Skeletal muscle tissue (tissue), 4 donors: Measurements from ENCODE around the gene MYLK4. TPM values are rescaled to one million over a fixed set of nuclear protein-coding genes. Genes with fewer than 3 reads are reported as not detected.

Experiments
- H3K27ac ChIP-seq: one replicate; pipeline ENCODE4 v1.7.0; 2013; ENCODE audit warnings: mild to moderate bottlenecking, low read depth, low read length, inconsistent platforms
- H3K27me3 ChIP-seq, 3 donors: one replicate each; pipeline ENCODE4 v1.7.0; 2013; ENCODE audit warnings: low read length in 3 of 3; ENCODE audit not compliant: control insufficient read depth in 3 of 3, insufficient read depth in 3 of 3
- H3K36me3 ChIP-seq, 3 donors: one replicate each; pipeline ENCODE4 v1.7.0; 2013; ENCODE audit warnings: low read length in 3 of 3; ENCODE audit not compliant: control insufficient read depth in 3 of 3, insufficient read depth in 3 of 3
- H3K4me1 ChIP-seq, 3 donors: one replicate each; pipeline ENCODE4 v1.7.0; 2013; ENCODE audit warnings: low read length in 3 of 3, mild to moderate bottlenecking in 3 of 3; ENCODE audit not compliant: control insufficient read depth in 3 of 3, insufficient read depth in 3 of 3
- H3K4me3 ChIP-seq, 3 donors: one replicate each; pipeline ENCODE4 v1.7.0; 2013; ENCODE audit warnings: low read length in 3 of 3
- H3K9ac ChIP-seq, 3 donors: one replicate each; pipeline ENCODE4 v1.7.0; 2013; ENCODE audit warnings: low read length in 3 of 3, mild to moderate bottlenecking in 3 of 3, moderate library complexity in 2 of 3, low read depth in 1 of 3
- H3K9me3 ChIP-seq, 3 donors: one replicate each; pipeline ENCODE4 v1.7.0; 2013; ENCODE audit warnings: low read length in 3 of 3; ENCODE audit not compliant: control insufficient read depth in 3 of 3
- total RNA-seq: library from RNA; depleted of rRNA; stranded (reverse); fragments of >200 nt; gene quantifications from one replicate; pipeline ENCODE4 v1.2.3, GENCODE V29; 2014
- donor health status: Osteomylitis.

Gene MYLK4
- total RNA-seq, 1 donor from 2014 or later = 5.7 TPM

GRCh38 chr6:2731281-2731909 is 19.3 kb downstream of the MYLK4 start:
- no peaks in the 10 kb centered on the region for H3K9me3 ChIP-seq
- H3K27ac ChIP-seq = no peak overlapping the region
- no peaks in the 10 kb centered on the region for H3K27me3 ChIP-seq
- H3K4me1 ChIP-seq = peaks cover 34 to 60% (median 46%) of the 10 kb centered on the region in 3 donors
- H3K9ac ChIP-seq = peak overlapping the region in 2 of 3 donors; percentile 23 to 70
- no peak overlapping the region for H3K4me3 ChIP-seq
- H3K36me3 ChIP-seq = no peaks in the 10 kb centered on the region

GRCh38 chr6:2730353-2731107 is 20.2 kb downstream of the MYLK4 start:
- Histone ChIP-seq H3K9ac (no peak overlapping the region), H3K27me3 (no peaks in the 10 kb centered on the region), H3K36me3 (no peaks in the 10 kb centered on the region), H3K27ac (no peak overlapping the region), H3K4me1 (peaks cover 34 to 63% (median 46%) of the 10 kb centered on the region in 3 donors), H3K4me3 (no peak overlapping the region), H3K9me3 (no peaks in the 10 kb centered on the region)

GRCh38 chr6:2729921-2730320 is 20.8 kb downstream of the MYLK4 start:
- H3K27ac ChIP-seq = no peak overlapping the region
- no peaks in the 10 kb centered on the region for H3K9me3 ChIP-seq
- H3K4me1 ChIP-seq = peaks cover 34 to 59% (median 43%) of the 10 kb centered on the region in 3 donors
- no peak overlapping the region for H3K9ac ChIP-seq
- H3K36me3 ChIP-seq = no peaks in the 10 kb centered on the region
- H3K27me3 ChIP-seq = no peaks in the 10 kb centered on the region
- no peak overlapping the region for H3K4me3 ChIP-seq

- no peaks in the 10 kb centered on the region for H3K9me3 ChIP-seq
- H3K36me3 ChIP-seq = peaks cover 0 to 5% (median 0%) of the 10 kb centered on the region in 3 donors
- H3K4me3 ChIP-seq = no peak overlapping the region
- H3K9ac ChIP-seq = no peak overlapping the region
- H3K4me1 ChIP-seq = peaks cover 0 to 22% (median 8%) of the 10 kb centered on the region in 3 donors
- H3K27ac ChIP-seq = no peak overlapping the region
- no peaks in the 10 kb centered on the region for H3K27me3 ChIP-seq
Measured at GRCh38 chr6:2725999-2726567, 24.6 kb downstream of the MYLK4 start.

GRCh38 chr6:2725364-2725988 is 25.2 kb downstream of the MYLK4 start:
- peaks cover 0 to 6% (median 0%) of the 10 kb centered on the region in 3 donors for H3K36me3 ChIP-seq
- no peaks in the 10 kb centered on the region for H3K27me3 ChIP-seq
- H3K9me3 ChIP-seq = no peaks in the 10 kb centered on the region
- H3K4me1 ChIP-seq = peaks cover 0 to 18% (median 7%) of the 10 kb centered on the region in 3 donors
- no peak overlapping the region for H3K4me3 ChIP-seq
- no peak overlapping the region for H3K9ac ChIP-seq
- H3K27ac ChIP-seq = no peak overlapping the region

GRCh38 chr6:2721219-2721618 is 29.5 kb downstream of the MYLK4 start:
- no peaks in the 10 kb centered on the region for H3K27me3 ChIP-seq

GRCh38 chr6:2719093-2719455 is 31.6 kb downstream of the MYLK4 start:
- Histone ChIP-seq H3K36me3 (peaks cover 0 to 6% (median 0%) of the 10 kb centered on the region in 3 donors), H3K4me1 (peaks cover 2 to 5% (median 3%) of the 10 kb centered on the region in 3 donors), H3K27me3 (no peaks in the 10 kb centered on the region), H3K27ac (no peak overlapping the region), H3K4me3 (no peak overlapping the region), H3K9ac (no peak overlapping the region), H3K9me3 (no peaks in the 10 kb centered on the region)

More at GRCh38 chr6:2721219-2721618, 29.5 kb downstream of the MYLK4 start:
- H3K36me3 ChIP-seq = peaks cover 0 to 6% (median 0%) of the 10 kb centered on the region in 3 donors
- no peak overlapping the region for H3K9ac ChIP-seq
- no peaks in the 10 kb centered on the region for H3K9me3 ChIP-seq
- H3K4me1 ChIP-seq = peaks cover 0 to 1% (median 0%) of the 10 kb centered on the region in 3 donors
- H3K4me3 ChIP-seq = no peak overlapping the region
- no peak overlapping the region for H3K27ac ChIP-seq

- H3K36me3 ChIP-seq = peaks cover 0 to 6% (median 0%) of the 10 kb centered on the region in 3 donors
- peaks cover 8 to 11% (median 9%) of the 10 kb centered on the region in 3 donors for H3K4me1 ChIP-seq
- no peak overlapping the region for H3K27ac ChIP-seq
- no peak overlapping the region for H3K9ac ChIP-seq
- H3K4me3 ChIP-seq = no peak overlapping the region
- no peaks in the 10 kb centered on the region for H3K27me3 ChIP-seq
- no peaks in the 10 kb centered on the region for H3K9me3 ChIP-seq
Measured at GRCh38 chr6:2718334-2719092, 32.2 kb downstream of the MYLK4 start.

- H3K4me3 ChIP-seq = no peak overlapping the region
- no peaks in the 10 kb centered on the region for H3K27me3 ChIP-seq
- no peak overlapping the region for H3K9ac ChIP-seq
- no peak overlapping the region for H3K27ac ChIP-seq
- peaks cover 0 to 6% (median 0%) of the 10 kb centered on the region in 3 donors for H3K36me3 ChIP-seq
- H3K4me1 ChIP-seq = peaks cover 17 to 22% (median 18%) of the 10 kb centered on the region in 3 donors
- no peaks in the 10 kb centered on the region for H3K9me3 ChIP-seq
Measured at GRCh38 chr6:2716936-2717700, 33.6 kb downstream of the MYLK4 start.
